Type B pancreatic cell (in vitro differentiated cells): ENCODE data around the gene AGT. TPM values are rescaled to one million over a fixed set of nuclear protein-coding genes. Genes with fewer than 3 reads are reported as not detected.

Source experiments
- DNase-seq: peaks from one replicate; pipeline ENCODE4 v3.0.0; 2021; ENCODE audit warnings: mixed read lengths; ENCODE audit not compliant: unreplicated experiment; ENCODE audit errors: extremely low spot score
- H3K27ac Mint-ChIP-seq: 2 replicates; pipeline ENCODE4 v1.8.0; 2021; ENCODE audit warnings: mild to moderate bottlenecking, mixed read lengths
- H3K27me3 Mint-ChIP-seq: 2 replicates; pipeline ENCODE4 v1.8.0; 2021; ENCODE audit warnings: mixed read lengths
- H3K36me3 Mint-ChIP-seq: 2 replicates; pipeline ENCODE4 v1.8.0; 2021; ENCODE audit warnings: mixed read lengths
- H3K4me1 Mint-ChIP-seq: one replicate; pipeline ENCODE4 v1.8.0; 2021; ENCODE audit warnings: mixed read lengths; ENCODE audit not compliant: unreplicated experiment
- H3K4me3 Mint-ChIP-seq: 2 replicates; pipeline ENCODE4 v1.8.0; 2021; ENCODE audit warnings: mild to moderate bottlenecking, mixed read lengths
- H3K9me3 Mint-ChIP-seq: 2 replicates; pipeline ENCODE4 v1.8.0; 2021; ENCODE audit warnings: mixed read lengths
- total RNA-seq: library from RNA; stranded (reverse); gene quantifications from 2 replicates; pipeline ENCODE4 v1.2.1, GENCODE V29; 2021; ENCODE audit warnings: low replicate concordance
- TF ChIP-seq, protein P1 (sequence below): fragments of 200-600 bp; sonication (generic); conservative IDR thresholded peaks from 2 replicates; pipeline ENCODE4 v1.5.0; 2021; ENCODE audit warnings: antibody characterized with exemption, mild to moderate bottlenecking

Gene AGT
- total RNA-seq, 1 donor from 2014 or later, result 125 TPM

DNA sequence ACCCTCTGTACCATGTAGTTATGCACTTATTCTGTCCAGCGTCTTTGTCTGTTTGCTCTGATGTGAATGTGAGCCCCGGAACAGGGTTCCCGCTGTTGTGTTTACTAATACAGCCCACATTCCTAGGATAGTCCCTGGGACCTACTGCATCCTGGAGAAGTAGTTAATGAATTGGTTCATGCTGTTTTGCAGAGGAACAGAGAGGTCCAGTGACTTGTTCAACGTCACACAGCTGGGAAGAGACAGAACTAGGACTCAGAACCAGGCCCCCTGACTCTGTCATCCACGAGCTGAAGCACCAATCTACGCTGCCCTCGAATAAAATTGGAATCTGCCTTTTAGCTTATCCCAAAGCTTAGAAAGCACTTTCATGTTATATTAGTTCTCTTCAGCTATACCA lies 784 bp downstream of the AGT start:
- TF ChIP-seq, protein P1, sequence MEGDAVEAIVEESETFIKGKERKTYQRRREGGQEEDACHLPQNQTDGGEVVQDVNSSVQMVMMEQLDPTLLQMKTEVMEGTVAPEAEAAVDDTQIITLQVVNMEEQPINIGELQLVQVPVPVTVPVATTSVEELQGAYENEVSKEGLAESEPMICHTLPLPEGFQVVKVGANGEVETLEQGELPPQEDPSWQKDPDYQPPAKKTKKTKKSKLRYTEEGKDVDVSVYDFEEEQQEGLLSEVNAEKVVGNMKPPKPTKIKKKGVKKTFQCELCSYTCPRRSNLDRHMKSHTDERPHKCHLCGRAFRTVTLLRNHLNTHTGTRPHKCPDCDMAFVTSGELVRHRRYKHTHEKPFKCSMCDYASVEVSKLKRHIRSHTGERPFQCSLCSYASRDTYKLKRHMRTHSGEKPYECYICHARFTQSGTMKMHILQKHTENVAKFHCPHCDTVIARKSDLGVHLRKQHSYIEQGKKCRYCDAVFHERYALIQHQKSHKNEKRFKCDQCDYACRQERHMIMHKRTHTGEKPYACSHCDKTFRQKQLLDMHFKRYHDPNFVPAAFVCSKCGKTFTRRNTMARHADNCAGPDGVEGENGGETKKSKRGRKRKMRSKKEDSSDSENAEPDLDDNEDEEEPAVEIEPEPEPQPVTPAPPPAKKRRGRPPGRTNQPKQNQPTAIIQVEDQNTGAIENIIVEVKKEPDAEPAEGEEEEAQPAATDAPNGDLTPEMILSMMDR, result no peak
- H3K4me3 Mint-ChIP-seq, result peak overlapping the region; percentile 13
- no peak overlapping the region for H3K27ac Mint-ChIP-seq
- no peak for DNase-seq
- H3K27me3 Mint-ChIP-seq, result peaks cover 3% of the 10 kb centered on the region
- H3K36me3 Mint-ChIP-seq, result no peaks in the 10 kb centered on the region
- H3K4me1 Mint-ChIP-seq, result peaks cover 29% of the 10 kb centered on the region
- H3K9me3 Mint-ChIP-seq, result no peaks in the 10 kb centered on the region

DNA sequence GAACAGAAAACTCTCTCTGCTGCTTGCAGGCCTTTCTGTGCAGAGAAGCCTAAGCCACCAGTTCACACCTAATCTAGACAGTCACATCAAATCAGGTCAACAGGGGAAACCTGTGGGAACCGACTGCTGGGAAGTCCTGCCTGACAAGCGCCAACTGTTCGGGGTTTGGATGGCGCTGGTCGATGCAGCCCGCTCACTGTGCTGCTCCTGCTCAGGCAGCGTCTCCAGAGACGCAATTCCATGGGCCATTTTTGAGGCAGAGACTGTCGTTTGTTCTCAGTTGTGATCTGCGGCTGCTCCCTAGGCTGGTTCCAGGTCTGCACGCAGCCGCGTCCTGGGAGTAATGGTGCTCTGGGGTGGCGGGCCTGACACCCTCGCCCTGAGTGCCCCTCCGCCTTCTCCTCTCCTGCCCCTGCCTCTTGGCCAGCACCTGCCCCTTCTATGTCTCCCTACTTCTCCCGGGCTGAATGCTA lies 1.4 kb downstream of the AGT start:
- Mint-ChIP-seq H3K4me3 (no peak overlapping the region), H3K9me3 (no peaks in the 10 kb centered on the region), H3K36me3 (no peaks in the 10 kb centered on the region), H3K27ac (no peak overlapping the region), H3K4me1 (peaks cover 32% of the 10 kb centered on the region), H3K27me3 (peaks cover 3% of the 10 kb centered on the region)
- DNase-seq, result no peak
- TF ChIP-seq, protein P1, result no peak

DNA sequence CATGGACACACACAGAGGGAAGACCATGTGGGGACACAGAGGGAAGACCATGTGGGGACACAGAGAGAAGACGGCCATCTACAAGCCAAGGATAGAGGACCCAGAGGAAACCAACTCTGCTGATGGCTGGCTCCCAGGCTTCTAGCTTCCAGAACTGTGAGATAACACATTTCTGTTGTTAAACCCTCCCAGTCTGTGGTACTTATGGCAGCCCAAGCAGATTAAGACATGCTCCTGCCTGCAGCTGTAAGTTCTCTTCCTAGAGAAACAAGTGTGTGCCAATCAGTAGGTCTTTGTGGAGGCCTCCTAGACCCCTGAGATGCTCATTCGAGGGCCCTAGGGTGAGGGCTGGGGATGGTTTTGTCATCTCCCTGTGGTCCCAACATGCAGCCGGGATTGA lies 2.7 kb downstream of the AGT start:
- H3K27me3 Mint-ChIP-seq, result peaks cover 3% of the 10 kb centered on the region
- no peaks in the 10 kb centered on the region for H3K9me3 Mint-ChIP-seq
- no peaks in the 10 kb centered on the region for H3K36me3 Mint-ChIP-seq
- no peak overlapping the region for H3K4me3 Mint-ChIP-seq
- DNase-seq, result no peak
- H3K27ac Mint-ChIP-seq, result no peak overlapping the region
- peaks cover 32% of the 10 kb centered on the region for H3K4me1 Mint-ChIP-seq
- TF ChIP-seq, protein P1, result no peak

DNA sequence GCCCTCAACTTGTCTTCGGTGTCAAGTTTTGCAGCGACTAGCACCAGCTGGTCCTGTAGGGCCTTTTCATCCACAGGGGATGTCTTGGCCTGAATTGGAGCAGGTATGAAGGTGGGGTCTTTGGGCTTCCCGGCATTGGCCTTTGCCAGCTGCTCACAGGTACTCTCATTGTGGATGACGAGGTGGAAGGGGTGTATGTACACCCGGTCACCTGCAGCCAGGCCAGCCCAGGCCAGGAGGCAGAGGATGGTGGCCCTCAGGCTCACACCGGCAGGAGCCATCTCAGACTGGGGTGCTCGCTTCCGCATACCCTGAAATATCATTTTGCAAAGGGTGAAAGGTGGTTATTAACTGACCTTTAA lies 3.4 kb downstream of the AGT start:
- H3K9me3 Mint-ChIP-seq, result no peaks in the 10 kb centered on the region
- TF ChIP-seq, protein P1, result no peak
- peaks cover 32% of the 10 kb centered on the region for H3K4me1 Mint-ChIP-seq
- H3K4me3 Mint-ChIP-seq, result no peak overlapping the region
- H3K27me3 Mint-ChIP-seq, result peaks cover 3% of the 10 kb centered on the region
- DNase-seq, result no peak
- no peaks in the 10 kb centered on the region for H3K36me3 Mint-ChIP-seq
- no peak overlapping the region for H3K27ac Mint-ChIP-seq

DNA sequence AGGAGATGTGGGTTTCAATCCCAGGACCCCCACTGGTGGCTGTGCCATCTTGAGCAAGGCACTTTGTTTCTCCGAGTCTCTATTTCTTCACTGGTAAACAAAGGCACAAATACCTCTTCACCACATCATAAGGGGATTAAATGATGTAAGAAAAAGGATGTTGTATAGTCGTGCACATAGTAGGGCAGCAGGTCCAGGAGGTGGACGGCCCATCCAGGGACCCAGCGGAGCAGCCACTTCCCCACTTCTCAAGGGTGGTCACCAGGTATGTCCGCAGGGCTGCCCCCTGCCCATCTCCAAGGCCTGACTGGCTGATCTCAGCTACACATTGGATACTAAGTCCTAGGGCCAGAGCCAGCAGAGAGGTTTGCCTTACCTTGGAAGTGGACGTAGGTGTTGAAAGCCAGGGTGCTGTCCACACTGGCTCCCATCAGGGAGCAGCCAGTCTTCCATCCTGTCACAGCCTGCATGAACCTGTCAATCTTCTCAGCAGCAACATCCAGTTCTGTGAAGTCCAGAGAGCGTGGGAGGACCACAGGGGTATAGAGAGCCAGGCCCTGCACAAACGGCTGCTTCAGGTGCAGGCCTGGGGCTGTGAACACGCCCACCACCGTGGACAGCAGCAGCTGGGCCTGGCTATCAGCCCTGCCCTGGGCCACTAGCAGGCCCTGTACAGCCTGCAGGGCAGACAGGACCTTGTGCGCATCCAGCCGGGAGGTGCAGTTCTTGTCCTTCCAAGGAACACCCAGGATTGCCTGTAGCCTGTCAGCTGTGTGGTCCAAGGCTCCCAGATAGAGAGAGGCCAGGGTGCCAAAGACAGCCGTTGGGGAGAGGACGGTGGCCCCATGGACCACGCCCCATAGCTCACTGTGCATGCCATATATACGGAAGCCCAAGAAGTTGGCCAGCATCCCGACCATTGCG lies 4.0 kb downstream of the AGT start:
- no peak overlapping the region for H3K27ac Mint-ChIP-seq
- DNase-seq, result no peak
- H3K9me3 Mint-ChIP-seq, result no peaks in the 10 kb centered on the region
- no peaks in the 10 kb centered on the region for H3K36me3 Mint-ChIP-seq
- H3K27me3 Mint-ChIP-seq, result peaks cover 3% of the 10 kb centered on the region
- H3K4me3 Mint-ChIP-seq, result no peak overlapping the region
- peaks cover 32% of the 10 kb centered on the region for H3K4me1 Mint-ChIP-seq
- TF ChIP-seq, protein P1, result no peak
